AG08396 (cell line): ENCODE data around the gene BRSK1.

Experiments used
- DNase-seq: peaks from one replicate; pipeline ENCODE4 v3.0.0; 2012; ENCODE audit warnings: low spot score, mixed read lengths

The BRSK1 gene

GRCh38 chr19:55304279-55304978, 20.6 kb downstream of the BRSK1 start:
- DNase-seq, result peak; percentile 51

DNA sequence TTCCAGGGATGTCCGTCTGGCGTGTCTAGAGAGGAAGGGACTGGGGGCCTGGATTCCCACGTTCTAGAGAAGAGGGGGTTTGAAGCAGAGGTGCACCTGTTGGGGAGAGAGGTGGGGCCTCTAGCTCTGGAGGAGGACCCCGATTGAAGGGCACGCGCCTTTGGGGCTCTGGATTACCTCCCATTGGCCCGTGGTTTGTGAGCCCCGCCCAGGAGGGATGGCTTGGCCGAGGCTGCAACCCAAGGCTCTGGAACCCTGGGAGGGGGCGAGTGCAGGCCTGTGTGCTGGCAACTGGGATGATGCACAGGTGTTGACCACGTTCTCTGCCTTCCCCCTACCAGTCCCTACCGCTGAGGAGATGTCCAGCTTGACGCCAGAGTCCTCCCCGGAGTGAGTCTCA, 21.2 kb downstream of the BRSK1 start:
- DNase-seq, result no peak

DNA sequence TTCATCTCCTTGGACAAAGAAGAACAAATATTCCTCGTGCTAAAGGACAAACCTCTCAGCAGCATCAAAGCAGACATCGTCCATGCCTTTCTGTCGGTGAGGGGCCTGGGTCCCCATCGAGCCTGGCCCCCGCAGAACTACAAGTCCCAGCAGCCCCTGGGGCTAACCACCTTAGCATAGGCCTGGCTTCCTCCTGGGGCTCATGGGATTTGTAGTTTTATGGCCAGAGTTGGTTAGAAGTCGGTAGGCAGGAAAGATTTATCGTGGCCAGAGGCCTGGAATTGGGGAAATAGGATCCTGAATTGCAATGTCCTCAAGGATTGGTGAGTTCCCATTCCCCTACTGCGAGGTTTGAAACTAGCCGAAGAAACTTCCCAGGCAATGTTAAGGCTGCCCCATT, 21.7 kb downstream of the BRSK1 start:
- DNase-seq, result peak; percentile 61

DNA sequence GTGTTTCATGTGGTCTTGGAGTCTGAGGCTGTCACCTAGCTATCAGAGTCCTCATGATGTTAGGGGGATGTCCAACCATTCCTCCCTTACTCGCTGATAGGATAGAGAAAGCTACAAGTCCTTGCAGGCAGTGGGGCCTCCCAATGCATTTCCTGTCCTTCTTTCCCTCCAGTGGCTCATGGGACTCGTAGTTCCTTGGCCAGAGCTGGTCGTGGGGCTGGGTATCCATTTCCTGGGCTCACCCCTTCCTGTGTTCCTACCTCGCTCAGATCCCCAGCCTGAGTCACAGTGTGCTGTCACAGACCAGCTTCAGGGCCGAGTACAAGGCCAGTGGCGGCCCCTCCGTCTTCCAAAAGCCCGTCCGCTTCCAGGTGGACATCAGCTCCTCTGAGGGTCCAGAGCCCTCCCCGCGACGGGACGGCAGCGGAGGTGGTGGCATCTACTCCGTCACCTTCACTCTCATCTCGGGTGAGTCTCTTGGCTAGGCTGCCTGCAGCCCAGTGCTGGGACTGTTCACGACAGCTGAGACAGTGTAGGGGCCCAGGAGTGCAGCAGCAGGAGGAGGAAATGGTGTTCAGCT, 22.3 kb downstream of the BRSK1 start:
- DNase-seq, result no peak

GRCh38 chr19:55306712-55307111, 22.9 kb downstream of the BRSK1 start:
- no peak for DNase-seq

- DNase-seq, result no peak
These were observed 24.5 kb downstream of the BRSK1 start for GRCh38 chr19:55308281-55308680.

DNA sequence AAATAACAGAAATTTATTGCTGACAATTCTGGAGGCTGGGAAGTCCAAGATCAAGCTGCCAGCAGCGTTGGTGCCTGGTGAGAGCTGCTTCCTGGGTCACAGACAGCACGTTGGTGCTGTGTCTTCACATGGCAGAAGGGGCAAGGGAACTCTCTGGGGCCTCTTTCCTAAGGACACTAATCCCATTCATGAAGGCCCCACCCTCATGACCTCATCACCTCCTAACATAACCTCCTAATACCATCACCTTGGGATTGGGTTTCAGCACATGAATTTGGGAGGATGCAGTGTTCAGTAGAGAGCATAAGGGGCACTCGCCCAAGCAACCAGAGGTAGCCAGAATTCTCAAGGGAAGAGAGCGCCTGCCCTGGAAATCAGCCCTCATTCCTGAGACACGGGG, 25.7 kb downstream of the BRSK1 start:
- DNase-seq, result no peak

GRCh38 chr19:55310498-55310897, 26.7 kb downstream of the BRSK1 start:
- no peak for DNase-seq

- DNase-seq, result no peak
These were observed 27.6 kb downstream of the BRSK1 start for GRCh38 chr19:55311397-55311796.

DNA sequence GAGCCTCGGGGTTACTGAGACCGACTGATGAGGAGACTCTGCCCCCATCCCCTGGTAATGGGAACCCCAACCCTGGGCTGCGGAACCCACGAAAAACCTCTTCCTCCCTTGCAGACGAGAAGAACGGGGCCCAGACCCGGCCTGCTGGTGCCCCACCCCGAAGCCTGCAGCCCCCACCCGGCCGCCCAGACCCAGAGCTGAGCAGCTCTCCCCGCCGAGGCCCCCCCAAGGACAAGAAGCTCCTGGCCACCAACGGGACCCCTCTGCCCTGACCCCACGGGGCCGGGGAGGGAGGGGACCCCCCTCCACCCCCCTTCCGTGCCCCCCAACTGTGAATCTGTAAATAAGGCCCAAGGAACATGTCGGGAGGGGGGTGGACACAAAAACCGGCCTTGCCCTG, 28.0 kb downstream of the BRSK1 start:
- DNase-seq, result no peak

GRCh38 chr19:55312621-55313512, 29.1 kb downstream of the BRSK1 start:
- DNase-seq, result no peak

GRCh38 chr19:55314396-55314795, 30.6 kb downstream of the BRSK1 start:
- no peak for DNase-seq

DNA sequence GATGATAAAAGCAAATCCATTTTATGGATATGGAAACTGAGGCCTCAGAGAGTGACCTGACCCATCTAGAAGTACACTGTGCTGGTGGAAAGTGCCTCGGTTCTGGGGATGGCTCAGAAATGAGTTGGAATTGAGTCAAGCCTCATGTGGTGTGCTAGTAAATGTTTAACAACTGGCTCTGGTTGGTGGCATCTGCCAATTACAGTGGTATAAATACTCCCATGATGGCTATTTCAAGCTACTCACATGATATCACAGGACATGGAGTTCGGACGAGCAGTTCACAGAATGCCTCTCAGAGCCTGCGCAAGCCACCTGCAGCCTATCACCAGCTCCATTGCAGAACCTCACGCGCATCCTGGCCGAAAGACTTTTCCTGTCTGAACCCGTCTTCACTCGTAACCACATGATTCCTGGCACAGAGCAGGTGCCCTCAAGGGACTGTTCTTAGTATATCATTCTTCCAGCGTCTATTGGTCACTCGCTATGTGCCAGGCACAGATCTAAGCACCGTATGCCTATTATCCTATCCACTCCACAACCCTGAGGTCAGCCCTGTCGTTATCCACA, 32.2 kb downstream of the BRSK1 start:
- no peak for DNase-seq

GRCh38 chr19:55316646-55317045, 32.8 kb downstream of the BRSK1 start:
- no peak for DNase-seq

DNA sequence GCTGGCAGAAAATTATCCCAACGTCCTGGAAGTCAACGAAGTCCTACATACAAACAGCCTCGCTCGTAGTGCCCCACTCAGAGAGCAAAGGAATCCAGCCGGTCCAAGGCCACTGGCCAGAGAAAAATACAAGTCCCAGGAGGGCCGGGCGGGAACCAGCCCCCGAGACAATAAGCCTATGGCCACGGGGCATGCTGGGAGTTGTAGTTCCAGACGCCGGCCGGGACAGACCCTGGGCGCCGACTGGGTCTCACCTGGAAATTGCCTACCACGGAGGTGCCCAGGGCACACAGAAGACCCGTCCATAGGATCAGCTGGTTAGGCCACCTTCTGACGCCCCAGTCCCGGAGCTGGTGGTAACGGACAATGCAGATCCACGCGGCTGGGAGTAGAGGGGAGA, 36.0 kb downstream of the BRSK1 start:
- peak; percentile 78 for DNase-seq

DNA sequence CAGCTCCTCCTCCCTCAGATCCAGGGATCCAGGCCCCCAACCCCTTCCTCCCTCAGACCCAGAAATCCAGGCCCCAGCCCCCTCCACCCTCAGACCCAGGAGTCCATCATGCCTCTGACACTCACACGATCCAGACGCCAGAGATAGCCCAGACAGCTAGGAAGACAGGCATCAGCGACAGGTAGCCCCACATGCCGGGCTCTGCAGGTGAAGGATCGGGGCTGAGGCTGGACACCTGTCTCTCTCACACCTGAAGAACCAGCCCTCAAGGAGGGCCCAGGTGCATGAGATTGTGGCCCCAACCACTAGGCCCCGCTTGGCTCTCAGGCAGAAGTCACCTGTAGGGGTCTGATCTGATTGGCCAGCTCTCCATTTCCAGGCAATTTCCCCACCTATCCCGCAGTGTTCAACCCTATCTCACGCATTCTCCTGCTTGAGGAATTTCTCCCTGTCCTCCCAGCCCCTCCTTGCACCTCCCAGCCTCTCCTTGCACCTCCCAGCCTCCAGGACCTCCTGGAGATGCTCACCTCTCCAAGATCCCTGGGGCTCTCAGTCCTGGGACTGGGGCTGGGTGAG, 37.1 kb downstream of the BRSK1 start:
- no peak for DNase-seq

DNA sequence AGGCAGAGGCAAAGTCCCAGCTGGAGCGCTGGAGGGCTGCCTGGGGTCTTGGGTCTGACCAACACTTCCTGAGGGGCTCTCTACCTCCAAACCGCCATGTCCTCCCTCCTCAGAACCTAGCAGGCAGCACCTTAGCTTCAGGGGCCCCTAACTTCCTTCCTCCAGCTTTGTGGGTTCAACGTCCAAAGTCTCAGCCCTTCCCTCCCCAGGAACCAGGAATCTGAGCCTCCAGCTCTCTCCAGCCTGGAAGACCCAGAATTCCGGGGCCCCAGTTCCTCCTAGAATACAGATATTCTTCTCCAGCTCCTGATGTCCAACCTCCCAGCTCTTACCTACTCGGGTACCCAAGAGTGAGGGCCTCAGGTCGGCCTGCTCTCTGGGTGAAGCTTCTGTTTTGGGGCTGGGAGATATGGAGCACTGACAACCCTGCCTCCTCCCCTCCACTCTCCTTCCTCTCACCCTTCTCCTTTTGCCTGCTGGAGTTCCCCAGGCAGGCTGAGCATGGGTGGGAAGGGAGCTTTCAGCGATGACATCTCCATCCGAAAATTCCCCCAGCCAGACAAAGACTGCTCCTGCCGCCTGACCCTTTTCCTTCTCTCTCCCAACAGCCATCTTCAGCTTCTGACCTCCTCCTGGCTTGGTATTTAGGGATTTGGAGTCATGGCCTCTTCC, 37.8 kb downstream of the BRSK1 start:
- no peak for DNase-seq

GRCh38 chr19:55322204-55322885, 38.5 kb downstream of the BRSK1 start:
- DNase-seq, result no peak

DNA sequence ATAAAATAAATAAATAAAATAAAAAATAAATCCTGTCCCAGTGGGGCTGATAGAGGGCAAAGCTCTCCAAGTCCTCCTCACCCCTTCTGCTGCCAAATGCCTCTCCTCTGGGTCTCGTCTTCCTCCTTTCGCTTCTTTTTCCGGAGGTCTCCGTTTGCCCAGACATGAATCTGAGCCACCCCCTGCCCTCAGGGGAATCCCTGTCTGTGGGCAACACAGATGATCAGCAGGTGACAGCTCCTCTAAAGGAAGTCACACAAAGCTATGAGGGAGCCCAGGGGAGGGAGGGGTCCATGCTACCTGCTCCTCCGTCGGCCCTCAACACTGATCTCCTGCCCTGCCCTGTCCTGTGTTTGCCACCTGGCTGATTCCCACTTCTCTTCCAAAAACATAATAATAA, 40.9 kb downstream of the BRSK1 start:
- no peak for DNase-seq

DNA sequence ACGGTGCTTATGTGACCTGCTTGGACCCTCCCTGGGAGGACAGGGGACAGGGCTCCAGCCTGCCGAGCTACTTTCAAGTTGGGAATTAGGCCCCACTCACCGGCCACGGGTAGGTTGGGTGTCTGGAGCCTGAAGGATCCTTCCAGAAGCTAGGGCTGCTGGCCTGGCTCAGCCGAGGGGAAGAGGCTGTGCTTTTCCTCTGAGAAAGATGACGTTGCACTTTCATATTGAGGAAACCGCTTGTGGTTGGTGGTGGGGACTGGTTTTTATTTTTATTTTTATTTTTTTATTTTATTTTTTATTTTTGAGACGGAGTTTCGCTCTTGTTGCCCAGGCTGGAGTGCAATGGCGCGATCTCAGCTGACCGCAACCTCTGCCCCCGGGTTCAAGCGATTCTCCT, 41.4 kb downstream of the BRSK1 start, which contains the start of gene TMEM150B:
Gene TMEM150B (minus strand): TSS at position 170 of the 400 bp plus-strand sequence. CDS start 4,305 bp downstream, outside the sequence.
- DNase-seq, result no peak

DNA sequence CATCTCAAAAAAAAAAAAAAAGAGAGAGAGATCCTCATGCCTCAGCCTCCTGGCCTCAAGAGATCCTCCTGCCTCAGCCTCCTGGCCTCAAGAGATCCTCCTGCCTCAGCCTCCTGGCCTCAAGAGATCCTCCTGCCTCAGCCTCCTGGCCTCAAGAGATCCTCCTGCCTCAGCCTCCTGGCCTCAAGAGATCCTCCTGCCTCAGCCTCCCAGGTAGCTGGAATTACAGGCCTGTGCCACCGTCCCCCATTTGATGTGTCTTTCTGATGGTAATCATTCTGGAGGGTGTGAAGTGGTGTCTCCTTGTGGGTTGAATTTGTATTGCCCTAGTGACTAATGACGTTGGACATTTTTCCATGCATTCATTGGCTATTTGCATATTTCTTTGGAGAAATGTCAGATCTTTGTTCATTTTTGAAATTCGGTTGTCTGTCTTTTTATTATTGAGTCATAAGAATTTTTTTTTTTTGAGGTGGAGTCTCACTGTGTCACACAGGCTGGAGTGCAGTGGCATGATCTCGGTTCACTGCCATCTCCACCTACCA, 45.0 kb downstream of the BRSK1 start:
- peak; percentile 55 for DNase-seq
